ENCODE measurements around the gene SEMA5A. TPM values are rescaled to one million over a fixed set of nuclear protein-coding genes. Genes with fewer than 3 reads are reported as not detected.

The SEMA5A gene
- total RNA-seq, 1 donor from 2014 or later = 13.8 TPM

DNA sequence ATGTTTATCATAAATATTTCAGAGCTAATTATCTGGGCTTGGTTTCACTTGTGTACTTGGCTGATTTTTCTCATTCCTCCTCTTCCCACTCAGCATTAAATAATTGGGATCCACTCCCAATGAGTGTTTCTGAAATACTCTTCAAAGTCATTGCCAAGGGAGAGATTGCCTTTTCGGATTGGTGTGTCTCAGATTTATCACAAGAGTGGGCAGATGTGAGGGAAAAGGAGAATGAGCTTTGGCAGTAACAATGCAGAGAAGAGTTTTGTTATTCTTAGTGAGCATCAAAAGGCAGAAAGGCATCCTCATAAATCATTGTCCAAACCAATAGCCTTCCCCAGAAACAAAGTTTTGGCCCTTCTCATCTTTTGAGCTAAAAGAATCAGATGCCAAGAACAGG, 79.2 kb downstream of the SEMA5A start:
- H3K79me2 ChIP-seq (ENCODE audit: insufficient read depth, low read length) = no peaks in the 10 kb centered on the region
- no peak overlapping the region for H3K4me3 ChIP-seq (ENCODE audit: insufficient read depth, low read depth, low read length)
- H3K36me3 ChIP-seq (ENCODE audit: insufficient read depth, low read length) = no peaks in the 10 kb centered on the region
- TF ChIP-seq EZH2 (IDR thresholded peaks at IDR 0.05; ENCODE audit: insufficient read depth, low read length) = no peak
- TF ChIP-seq, protein P1, sequence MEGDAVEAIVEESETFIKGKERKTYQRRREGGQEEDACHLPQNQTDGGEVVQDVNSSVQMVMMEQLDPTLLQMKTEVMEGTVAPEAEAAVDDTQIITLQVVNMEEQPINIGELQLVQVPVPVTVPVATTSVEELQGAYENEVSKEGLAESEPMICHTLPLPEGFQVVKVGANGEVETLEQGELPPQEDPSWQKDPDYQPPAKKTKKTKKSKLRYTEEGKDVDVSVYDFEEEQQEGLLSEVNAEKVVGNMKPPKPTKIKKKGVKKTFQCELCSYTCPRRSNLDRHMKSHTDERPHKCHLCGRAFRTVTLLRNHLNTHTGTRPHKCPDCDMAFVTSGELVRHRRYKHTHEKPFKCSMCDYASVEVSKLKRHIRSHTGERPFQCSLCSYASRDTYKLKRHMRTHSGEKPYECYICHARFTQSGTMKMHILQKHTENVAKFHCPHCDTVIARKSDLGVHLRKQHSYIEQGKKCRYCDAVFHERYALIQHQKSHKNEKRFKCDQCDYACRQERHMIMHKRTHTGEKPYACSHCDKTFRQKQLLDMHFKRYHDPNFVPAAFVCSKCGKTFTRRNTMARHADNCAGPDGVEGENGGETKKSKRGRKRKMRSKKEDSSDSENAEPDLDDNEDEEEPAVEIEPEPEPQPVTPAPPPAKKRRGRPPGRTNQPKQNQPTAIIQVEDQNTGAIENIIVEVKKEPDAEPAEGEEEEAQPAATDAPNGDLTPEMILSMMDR (IDR thresholded peaks at IDR 0.05; ENCODE audit: insufficient read depth, low read depth, low read length) = no peak
- Mint-ChIP-seq H3K27ac (ENCODE audit: unreplicated experiment) (peak overlapping the region; percentile 2), H3K27me3 (ENCODE audit: low read depth, unreplicated experiment) (no peaks in the 10 kb centered on the region), H3K9me3 (ENCODE audit: unreplicated experiment) (no peaks in the 10 kb centered on the region), H3K4me3 (ENCODE audit: unreplicated experiment) (no peak overlapping the region), H3K4me1 (ENCODE audit: low read depth, unreplicated experiment) (peaks cover 17% of the 10 kb centered on the region), H3K36me3 (ENCODE audit: low read depth, unreplicated experiment) (no peaks in the 10 kb centered on the region)
- peaks cover 4% of the 10 kb centered on the region for H4K20me1 ChIP-seq (ENCODE audit: insufficient read depth, low read length)
- H3K4me2 ChIP-seq (ENCODE audit: low read length) = no peak overlapping the region
- H3K9me3 ChIP-seq (ENCODE audit: insufficient read depth, low read depth, low read length) = no peaks in the 10 kb centered on the region
- H3K27ac ChIP-seq (ENCODE audit: low read depth, low read length) = no peak overlapping the region
- peaks cover 14% of the 10 kb centered on the region for H3K4me1 ChIP-seq (ENCODE audit: insufficient read depth, low read length)
- DNase-seq (ENCODE audit: low read depth) (peak; percentile 73), FAIRE-seq (no peak)
- no peaks in the 10 kb centered on the region for H3K27me3 ChIP-seq (ENCODE audit: insufficient read depth, low read length)
- no peak overlapping the region for H3K9ac ChIP-seq (ENCODE audit: low read length)
- H2AFZ ChIP-seq (ENCODE audit: low read depth, low read length) = no peak overlapping the region

DNA sequence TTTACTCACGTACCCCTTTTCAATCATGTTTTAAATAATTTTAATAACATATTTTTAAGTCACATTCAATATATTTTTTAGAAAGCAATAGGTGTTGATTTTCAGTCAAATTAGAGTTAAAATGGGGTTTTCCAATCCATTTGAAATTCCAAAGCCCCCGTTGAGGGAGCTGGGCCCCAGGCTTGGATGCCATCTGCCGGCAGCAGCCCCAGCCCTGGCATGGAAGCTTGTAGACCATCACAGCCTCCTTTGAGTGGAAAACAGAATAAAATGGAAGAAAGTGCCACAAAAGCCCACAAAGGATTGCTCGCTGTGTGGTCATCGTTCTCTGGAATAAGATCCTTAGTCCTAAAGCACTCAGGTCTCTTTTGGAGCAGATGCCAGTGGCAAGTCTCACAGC, 81.4 kb downstream of the SEMA5A start:
- Histone ChIP-seq H3K4me3 (ENCODE audit: insufficient read depth, low read depth, low read length) (no peak overlapping the region), H3K27me3 (ENCODE audit: insufficient read depth, low read length) (peaks cover under 1% of the 10 kb centered on the region), H3K9me3 (ENCODE audit: insufficient read depth, low read depth, low read length) (no peaks in the 10 kb centered on the region), H3K36me3 (ENCODE audit: insufficient read depth, low read length) (no peaks in the 10 kb centered on the region), H3K4me2 (ENCODE audit: low read length) (no peak overlapping the region), H4K20me1 (ENCODE audit: insufficient read depth, low read length) (peaks cover 4% of the 10 kb centered on the region), H2AFZ (ENCODE audit: low read depth, low read length) (no peak overlapping the region), H3K4me1 (ENCODE audit: insufficient read depth, low read length) (peaks cover 14% of the 10 kb centered on the region), H3K9ac (ENCODE audit: low read length) (no peak overlapping the region), H3K79me2 (ENCODE audit: insufficient read depth, low read length) (no peaks in the 10 kb centered on the region), H3K27ac (ENCODE audit: low read depth, low read length) (no peak overlapping the region)
- DNase-seq (ENCODE audit: low read depth) = no peak
- no peaks in the 10 kb centered on the region for H3K9me3 Mint-ChIP-seq (ENCODE audit: unreplicated experiment)
- H3K27ac Mint-ChIP-seq (ENCODE audit: unreplicated experiment) = no peak overlapping the region
- FAIRE-seq = no peak
- no peaks in the 10 kb centered on the region for H3K27me3 Mint-ChIP-seq (ENCODE audit: low read depth, unreplicated experiment)
- H3K4me1 Mint-ChIP-seq (ENCODE audit: low read depth, unreplicated experiment) = peaks cover 17% of the 10 kb centered on the region
- no peak for TF ChIP-seq EZH2 (IDR thresholded peaks at IDR 0.05; ENCODE audit: insufficient read depth, low read length)
- TF ChIP-seq, protein P1 (IDR thresholded peaks at IDR 0.05; ENCODE audit: insufficient read depth, low read depth, low read length) = no peak
- no peaks in the 10 kb centered on the region for H3K36me3 Mint-ChIP-seq (ENCODE audit: low read depth, unreplicated experiment)
- H3K4me3 Mint-ChIP-seq (ENCODE audit: unreplicated experiment) = no peak overlapping the region

DNA sequence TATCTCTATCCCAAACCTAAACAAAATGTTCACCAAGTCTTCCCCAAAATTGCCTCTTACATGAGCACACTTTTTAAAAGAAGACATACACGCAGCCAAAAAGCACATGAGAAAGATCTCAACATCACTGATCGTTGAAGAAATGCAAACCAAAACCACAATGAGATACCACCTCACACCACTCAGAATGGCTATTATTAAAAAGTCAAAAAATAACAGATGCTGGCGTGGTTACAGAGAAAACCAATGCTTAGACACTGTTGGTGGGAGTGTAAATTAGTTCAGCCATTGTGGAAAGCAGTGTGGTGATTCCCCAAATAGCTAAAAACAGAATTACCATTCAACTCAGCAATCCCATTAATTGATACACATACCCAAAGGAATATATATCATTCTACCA, 83.8 kb downstream of the SEMA5A start:
- no peak overlapping the region for H3K4me3 Mint-ChIP-seq (ENCODE audit: unreplicated experiment)
- no peak overlapping the region for H3K4me2 ChIP-seq (ENCODE audit: low read length)
- no peak for FAIRE-seq

More for the DNA sequence above, 83.8 kb downstream of the SEMA5A start:
- H3K27me3 ChIP-seq (ENCODE audit: insufficient read depth, low read length) = peaks cover 3% of the 10 kb centered on the region
- H3K79me2 ChIP-seq (ENCODE audit: insufficient read depth, low read length) = no peaks in the 10 kb centered on the region
- no peak for TF ChIP-seq EZH2 (IDR thresholded peaks at IDR 0.05; ENCODE audit: insufficient read depth, low read length)
- TF ChIP-seq, protein P1 (IDR thresholded peaks at IDR 0.05; ENCODE audit: insufficient read depth, low read depth, low read length) = no peak
- H3K4me1 ChIP-seq (ENCODE audit: insufficient read depth, low read length) = peaks cover under 1% of the 10 kb centered on the region
- H2AFZ ChIP-seq (ENCODE audit: low read depth, low read length) = no peak overlapping the region
- no peaks in the 10 kb centered on the region for H3K9me3 Mint-ChIP-seq (ENCODE audit: unreplicated experiment)
- peaks cover 11% of the 10 kb centered on the region for H3K4me1 Mint-ChIP-seq (ENCODE audit: low read depth, unreplicated experiment)
- no peak for DNase-seq (ENCODE audit: low read depth)
- H3K36me3 Mint-ChIP-seq (ENCODE audit: low read depth, unreplicated experiment) = peaks cover 2% of the 10 kb centered on the region
- no peak overlapping the region for H3K4me3 ChIP-seq (ENCODE audit: insufficient read depth, low read depth, low read length)
- H3K36me3 ChIP-seq (ENCODE audit: insufficient read depth, low read length) = no peaks in the 10 kb centered on the region
- no peak overlapping the region for H3K9ac ChIP-seq (ENCODE audit: low read length)
- H3K27me3 Mint-ChIP-seq (ENCODE audit: low read depth, unreplicated experiment) = no peaks in the 10 kb centered on the region
- H4K20me1 ChIP-seq (ENCODE audit: insufficient read depth, low read length) = peaks cover 6% of the 10 kb centered on the region
- no peaks in the 10 kb centered on the region for H3K9me3 ChIP-seq (ENCODE audit: insufficient read depth, low read depth, low read length)
- no peak overlapping the region for H3K27ac ChIP-seq (ENCODE audit: low read depth, low read length)
- H3K27ac Mint-ChIP-seq (ENCODE audit: unreplicated experiment) = no peak overlapping the region

All from astrocyte (in vitro differentiated cells and primary cell).